Esophagus (tissue), 2 donors: ENCODE data around the gene COL5A1. TPM values are rescaled to one million over a fixed set of nuclear protein-coding genes. Genes with fewer than 3 reads are reported as not detected.

ENCODE experiments used
- H3K27ac ChIP-seq, 2 donors: one replicate each; pipeline ENCODE4 v1.5.1; 2013; ENCODE audit warnings: low read depth in 2 of 2, mild to moderate bottlenecking in 2 of 2, inconsistent platforms in 1 of 2, low read length in 1 of 2, moderate library complexity in 1 of 2
- H3K27me3 ChIP-seq, 2 donors: one replicate each; pipeline ENCODE4 v1.6.1; 2013; ENCODE audit warnings: low read length in 2 of 2, control low read depth in 1 of 2, mild to moderate bottlenecking in 1 of 2; ENCODE audit not compliant: insufficient read depth in 2 of 2, control insufficient read depth in 1 of 2
- H3K36me3 ChIP-seq, 2 donors: one replicate each; pipeline ENCODE4 v1.6.1; 2013; ENCODE audit warnings: low read length in 1 of 2; ENCODE audit not compliant: control insufficient read depth in 2 of 2, insufficient read depth in 2 of 2
- H3K4me1 ChIP-seq, 2 donors: one replicate each; pipeline ENCODE4 v1.6.1; 2013; ENCODE audit warnings: low read length in 1 of 2; ENCODE audit not compliant: control insufficient read depth in 2 of 2, insufficient read depth in 2 of 2
- H3K4me3 ChIP-seq, 2 donors: one replicate each; pipeline ENCODE4 v1.5.1; 2013; ENCODE audit warnings: low read length in 2 of 2, mild to moderate bottlenecking in 2 of 2, low read depth in 1 of 2, moderate library complexity in 1 of 2
- H3K9me3 ChIP-seq, 2 donors: one replicate each; pipeline ENCODE4 v1.6.1; 2013; ENCODE audit warnings: mild to moderate bottlenecking in 2 of 2, low read depth in 1 of 2, low read length in 1 of 2, moderate library complexity in 1 of 2; ENCODE audit not compliant: control insufficient read depth in 2 of 2, insufficient read depth in 1 of 2
- WGBS, 2 donors: extraction: QIAGEN DNeasy Blood & Tissue Kit; methylation state at CpG; one replicate each; pipeline ENCODE4 v1.1.7; 2013; 5-methylcytosine and 5-hydroxymethylcytosine counted together
- polyA plus RNA-seq, 2 donors: library from polyadenylated mRNA; stranded (reverse); fragments of 200-250 nt; gene quantifications; one replicate each; pipeline ENCODE4 v1.2.3, GENCODE V29; 2013
- donor health status: healthy with polysubstance abuse.
- donor health status: Bipolar disorder and iron deficiency.

COL5A1 gene
- polyA plus RNA-seq, 2 donors, result 3.5 to 7.6 TPM

- no peaks in the 10 kb centered on the region for H3K36me3 ChIP-seq
- H3K4me1 ChIP-seq, result no peaks in the 10 kb centered on the region
- H3K9me3 ChIP-seq, result no peaks in the 10 kb centered on the region
- no peaks in the 10 kb centered on the region for H3K27me3 ChIP-seq
- WGBS, 2 donors, result 93 to 95% methylated on average over 13 of the region's 13 CpGs
- H3K4me3 ChIP-seq, result no peak overlapping the region
- no peak overlapping the region for H3K27ac ChIP-seq
These were observed 11.2 kb upstream of the COL5A1 start for GRCh38 chr9:134630393-134630790.

DNA sequence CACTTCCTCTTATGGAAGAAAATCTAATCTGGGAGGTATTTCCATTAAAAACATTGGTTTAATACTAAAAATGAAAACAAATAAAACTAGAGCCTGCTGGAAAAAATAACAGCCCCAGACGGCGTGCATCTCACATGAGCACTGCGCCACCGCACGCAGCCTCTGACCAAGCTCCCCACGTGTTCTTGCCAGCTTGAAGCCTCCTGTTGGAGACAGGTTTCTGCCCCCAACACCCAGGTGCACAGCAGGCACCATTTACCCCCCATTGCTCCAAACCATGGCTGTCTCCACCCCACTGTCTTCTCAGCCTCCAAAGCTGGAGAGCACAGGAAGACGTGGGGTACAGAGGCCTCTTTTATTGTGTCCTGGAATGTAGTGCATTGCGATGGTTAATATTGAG lies 10.7 kb upstream of the COL5A1 start:
- H3K4me3 ChIP-seq, result no peak overlapping the region
- no peaks in the 10 kb centered on the region for H3K27me3 ChIP-seq
- 93% methylated on average over 8 of the region's 8 CpGs for WGBS, 2 donors
- H3K36me3 ChIP-seq, result no peaks in the 10 kb centered on the region
- H3K9me3 ChIP-seq, result no peaks in the 10 kb centered on the region
- H3K27ac ChIP-seq, result no peak overlapping the region
- H3K4me1 ChIP-seq, result no peaks in the 10 kb centered on the region

DNA sequence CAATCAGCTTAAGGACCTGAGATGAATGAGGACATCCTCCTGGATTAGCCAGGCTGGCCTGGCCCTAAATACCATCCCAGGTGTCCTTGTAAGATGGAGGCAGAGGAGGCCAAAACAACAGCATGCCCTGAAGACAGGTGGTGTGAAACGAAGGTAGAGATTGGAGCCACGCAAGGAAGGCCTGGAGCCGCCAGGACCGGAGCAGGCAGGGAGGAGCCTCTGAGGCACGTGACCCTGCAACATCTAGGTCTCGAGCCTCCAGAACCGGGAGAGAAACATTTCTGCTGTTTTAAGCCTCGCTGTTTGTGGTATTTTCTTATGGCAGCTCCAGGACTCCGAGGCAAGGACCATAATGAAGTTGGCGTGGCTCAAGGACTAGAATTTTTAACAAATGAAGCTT lies 9.7 kb upstream of the COL5A1 start:
- H3K27ac ChIP-seq, result no peak overlapping the region
- H3K9me3 ChIP-seq, result no peaks in the 10 kb centered on the region
- no peaks in the 10 kb centered on the region for H3K27me3 ChIP-seq
- H3K4me1 ChIP-seq, result no peaks in the 10 kb centered on the region
- H3K4me3 ChIP-seq, result no peak overlapping the region
- WGBS, 2 donors, result 85 to 89% methylated on average over 10 of the region's 10 CpGs
- H3K36me3 ChIP-seq, result no peaks in the 10 kb centered on the region

DNA sequence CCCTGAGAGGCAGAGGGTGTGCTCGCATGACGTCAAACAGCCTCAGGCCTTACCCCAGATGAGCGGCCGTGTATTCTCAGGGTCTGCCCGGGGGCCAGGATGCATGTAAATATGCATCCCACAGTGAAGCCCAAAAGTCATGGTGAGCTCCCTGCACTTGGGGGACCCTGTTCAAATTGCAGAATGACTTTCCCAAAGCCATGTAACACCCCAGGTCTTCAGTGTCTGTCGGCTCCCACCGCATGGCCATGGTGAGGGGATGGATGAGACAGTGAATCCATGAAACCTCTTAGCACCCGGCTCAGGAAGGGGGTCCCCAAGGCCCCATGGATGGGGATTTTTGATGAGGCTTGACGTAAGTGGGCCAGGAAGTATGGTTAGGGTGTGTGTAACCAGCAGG lies 9.3 kb upstream of the COL5A1 start:
- WGBS, 2 donors, result 88 to 90% methylated on average over 9 of the region's 9 CpGs
- no peaks in the 10 kb centered on the region for H3K36me3 ChIP-seq
- no peak overlapping the region for H3K27ac ChIP-seq
- H3K9me3 ChIP-seq, result no peaks in the 10 kb centered on the region
- H3K27me3 ChIP-seq, result no peaks in the 10 kb centered on the region
- H3K4me1 ChIP-seq, result no peaks in the 10 kb centered on the region
- no peak overlapping the region for H3K4me3 ChIP-seq

DNA sequence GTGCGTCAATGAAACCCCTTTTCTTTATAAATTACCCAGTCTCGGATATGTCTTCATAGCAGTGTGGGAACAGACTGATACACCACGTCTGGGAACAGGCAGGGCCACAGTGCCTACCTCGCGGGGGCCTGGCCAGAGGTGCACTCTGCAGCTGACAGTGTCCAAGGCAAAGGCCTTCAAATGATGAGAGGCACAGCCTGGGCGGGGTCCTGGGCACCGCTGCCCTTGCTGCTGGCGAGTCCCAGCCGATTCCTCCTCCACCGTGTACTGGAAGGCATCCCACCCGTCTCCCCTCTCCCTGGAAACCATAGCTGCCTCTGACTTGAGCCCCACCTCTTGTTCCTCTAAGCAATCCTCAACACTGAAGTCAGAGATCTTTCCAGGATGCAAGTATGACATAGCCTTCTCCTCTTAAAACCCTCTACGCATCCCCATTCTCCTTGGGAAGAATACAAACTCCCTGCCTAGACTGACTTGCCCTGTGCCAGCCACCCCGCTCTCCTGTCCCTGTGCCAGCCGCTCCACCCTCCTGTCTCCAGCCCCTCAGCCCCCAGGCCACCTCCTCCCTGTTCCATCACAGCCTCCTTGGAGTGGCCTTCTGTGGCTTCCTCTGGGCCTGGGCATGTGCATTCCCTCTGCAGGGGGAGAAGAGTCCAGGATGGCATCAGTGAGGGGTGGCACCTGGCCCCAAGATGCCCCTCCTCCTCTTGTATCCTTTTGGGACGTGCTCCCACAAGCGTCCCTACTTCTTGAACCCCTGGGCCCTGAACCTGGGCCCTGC lies 8.1 kb upstream of the COL5A1 start:
- WGBS, 2 donors, result 77 to 79% methylated on average over 15 to 16 of the region's 16 CpGs
- Histone ChIP-seq H3K27me3 (no peaks in the 10 kb centered on the region), H3K36me3 (no peaks in the 10 kb centered on the region), H3K27ac (no peak overlapping the region), H3K4me3 (no peak overlapping the region), H3K9me3 (no peaks in the 10 kb centered on the region), H3K4me1 (no peaks in the 10 kb centered on the region)

GRCh38 chr9:134634176-134634575 lies 7.4 kb upstream of the COL5A1 start:
- no peaks in the 10 kb centered on the region for H3K9me3 ChIP-seq
- no peaks in the 10 kb centered on the region for H3K36me3 ChIP-seq
- no peak overlapping the region for H3K27ac ChIP-seq
- no peaks in the 10 kb centered on the region for H3K27me3 ChIP-seq
- WGBS, 2 donors, result 86 to 90% methylated on average over 9 of the region's 9 CpGs
- no peaks in the 10 kb centered on the region for H3K4me1 ChIP-seq
- no peak overlapping the region for H3K4me3 ChIP-seq

DNA sequence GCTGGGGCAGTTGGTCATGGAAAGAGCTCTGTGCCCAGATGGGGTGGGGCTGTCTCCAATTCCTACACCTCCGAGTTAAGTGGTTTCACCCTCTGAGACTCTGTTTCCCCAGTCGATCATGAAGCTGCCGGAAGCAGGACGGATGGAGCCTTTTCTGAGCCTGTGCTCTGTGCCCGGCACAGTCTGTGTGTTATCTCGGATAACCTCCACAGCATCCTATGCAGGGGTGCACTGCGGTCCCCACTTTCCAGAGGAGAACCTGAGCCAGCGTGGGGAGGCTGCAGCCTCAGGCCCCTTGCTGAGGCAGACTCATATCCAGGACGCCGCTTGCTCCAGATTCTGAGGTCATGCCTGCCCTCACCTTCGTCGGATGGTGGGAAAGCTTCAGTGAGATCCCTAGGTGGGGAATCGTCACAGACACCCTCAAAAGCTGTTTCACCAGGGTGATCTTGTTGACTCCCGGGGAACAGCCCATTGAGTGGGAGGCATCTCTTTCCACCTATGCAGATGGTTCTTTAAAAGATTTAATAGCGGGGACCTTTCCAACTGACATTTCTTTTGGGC lies 6.9 kb upstream of the COL5A1 start:
- H3K9me3 ChIP-seq, result no peaks in the 10 kb centered on the region
- no peaks in the 10 kb centered on the region for H3K36me3 ChIP-seq
- H3K4me3 ChIP-seq, result no peak overlapping the region
- H3K27ac ChIP-seq, result no peak overlapping the region
- 92 to 95% methylated on average over 15 of the region's 15 CpGs for WGBS, 2 donors
- H3K4me1 ChIP-seq, result no peaks in the 10 kb centered on the region
- no peaks in the 10 kb centered on the region for H3K27me3 ChIP-seq

DNA sequence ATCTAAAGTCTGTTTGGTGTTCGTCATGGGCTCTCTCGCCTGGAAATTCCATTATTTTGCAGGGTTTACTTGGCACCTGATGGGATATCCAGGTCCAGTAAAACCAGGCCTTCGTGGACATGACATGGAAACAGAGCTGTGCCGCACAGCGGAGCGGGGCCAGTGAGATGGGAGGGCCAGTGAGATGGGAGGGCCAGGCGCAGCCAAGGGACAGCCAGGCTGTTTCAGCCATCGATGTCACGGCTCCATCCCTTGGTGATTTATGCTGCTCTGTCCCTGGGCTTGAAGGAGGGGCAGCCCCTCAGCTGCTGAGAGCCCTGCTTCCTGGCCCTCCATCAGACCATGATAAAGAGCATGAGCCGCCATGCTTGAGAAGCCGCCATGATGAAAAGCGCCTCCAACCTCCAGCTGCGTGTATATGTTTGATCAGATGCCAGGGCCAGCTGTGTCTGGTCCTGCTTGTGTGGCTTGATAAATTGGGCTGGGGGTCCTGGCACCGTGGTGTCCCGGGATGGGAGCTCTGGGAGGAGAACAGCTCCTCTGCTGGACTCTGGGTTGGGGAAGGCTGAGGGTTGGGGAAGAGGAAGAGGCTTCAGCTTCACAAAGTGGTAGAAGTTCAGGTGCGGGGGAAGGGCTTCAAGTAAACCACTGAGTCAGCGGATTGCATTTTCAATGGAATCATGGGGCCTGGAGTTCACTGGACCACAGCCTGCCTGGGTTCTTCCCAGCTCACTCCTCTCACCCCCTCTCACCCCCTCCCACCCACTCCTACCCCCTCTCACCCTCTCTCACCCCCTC lies 6.1 kb upstream of the COL5A1 start:
- Histone ChIP-seq H3K4me1 (no peaks in the 10 kb centered on the region), H3K27me3 (no peaks in the 10 kb centered on the region), H3K9me3 (no peaks in the 10 kb centered on the region), H3K36me3 (no peaks in the 10 kb centered on the region), H3K27ac (no peak overlapping the region), H3K4me3 (no peak overlapping the region)
- 89 to 92% methylated on average over 17 of the region's 17 CpGs for WGBS, 2 donors

DNA sequence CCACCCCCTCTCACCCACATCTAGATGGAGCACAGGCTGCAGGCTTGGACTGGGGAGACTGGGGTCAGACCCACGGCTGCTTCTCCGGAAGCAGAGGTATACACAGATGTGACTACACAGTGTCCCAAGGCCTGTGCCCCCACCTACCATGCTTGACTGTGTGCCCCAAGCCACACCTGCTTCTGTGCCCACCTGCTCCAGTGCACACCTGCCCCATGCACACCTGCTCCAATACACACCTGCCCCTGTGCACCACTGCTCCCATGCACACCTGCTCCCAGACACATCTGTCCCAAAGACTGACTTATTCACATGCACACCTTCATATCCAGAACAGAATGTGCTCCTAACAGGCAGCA lies 5.5 kb upstream of the COL5A1 start:
- 93 to 97% methylated on average over 2 of the region's 2 CpGs for WGBS, 2 donors
- no peaks in the 10 kb centered on the region for H3K27me3 ChIP-seq
- H3K4me1 ChIP-seq, result no peaks in the 10 kb centered on the region
- H3K4me3 ChIP-seq, result no peak overlapping the region
- no peaks in the 10 kb centered on the region for H3K9me3 ChIP-seq
- H3K36me3 ChIP-seq, result no peaks in the 10 kb centered on the region
- no peak overlapping the region for H3K27ac ChIP-seq
